ENCODE data around the gene LYL1. TPM values are rescaled to one million over a fixed set of nuclear protein-coding genes. Genes with fewer than 3 reads are reported as not detected.

The LYL1 gene
- total RNA-seq, 1 donor from 2014 or later = 6.3 TPM

DNA sequence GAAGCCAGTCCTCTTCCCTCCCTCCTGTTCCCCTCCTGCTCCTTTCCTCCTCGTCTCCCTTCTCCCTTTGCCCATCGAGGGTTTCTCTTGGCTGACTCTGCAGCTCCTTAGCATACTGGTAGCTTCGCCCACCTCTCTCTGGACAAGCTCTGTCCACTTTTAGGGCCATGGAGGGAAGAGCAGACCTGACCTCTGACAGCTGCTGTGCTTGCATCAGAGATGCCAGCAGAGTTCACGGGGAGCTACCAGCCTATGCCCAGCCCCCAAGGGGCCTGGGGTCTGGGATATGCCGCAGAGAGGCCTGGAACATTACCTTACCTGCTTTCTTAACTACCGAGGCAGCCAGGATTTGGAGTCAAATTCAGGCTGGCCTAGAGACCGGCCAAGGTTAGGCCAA, 19.7 kb downstream of the LYL1 start:
- peaks cover 24% of the 10 kb centered on the region for H3K36me3 ChIP-seq
- no peaks in the 10 kb centered on the region for H3K9me3 ChIP-seq (replicated peaks)
- no peak for DNase-seq
- H3K4me3 ChIP-seq = no peak overlapping the region
- intact Hi-C loops (cut with micrococcal nuclease) = no loop called here
- TF ChIP-seq CTCF (IDR thresholded peaks at IDR 0.05; ENCODE audit: borderline replicate concordance) = no peak
- H3K27me3 ChIP-seq (ENCODE audit: low read depth) = no peaks in the 10 kb centered on the region
- H3K27ac ChIP-seq (replicated peaks) = peak overlapping the region; percentile 66
- peaks cover 74% of the 10 kb centered on the region for H3K4me1 ChIP-seq

DNA sequence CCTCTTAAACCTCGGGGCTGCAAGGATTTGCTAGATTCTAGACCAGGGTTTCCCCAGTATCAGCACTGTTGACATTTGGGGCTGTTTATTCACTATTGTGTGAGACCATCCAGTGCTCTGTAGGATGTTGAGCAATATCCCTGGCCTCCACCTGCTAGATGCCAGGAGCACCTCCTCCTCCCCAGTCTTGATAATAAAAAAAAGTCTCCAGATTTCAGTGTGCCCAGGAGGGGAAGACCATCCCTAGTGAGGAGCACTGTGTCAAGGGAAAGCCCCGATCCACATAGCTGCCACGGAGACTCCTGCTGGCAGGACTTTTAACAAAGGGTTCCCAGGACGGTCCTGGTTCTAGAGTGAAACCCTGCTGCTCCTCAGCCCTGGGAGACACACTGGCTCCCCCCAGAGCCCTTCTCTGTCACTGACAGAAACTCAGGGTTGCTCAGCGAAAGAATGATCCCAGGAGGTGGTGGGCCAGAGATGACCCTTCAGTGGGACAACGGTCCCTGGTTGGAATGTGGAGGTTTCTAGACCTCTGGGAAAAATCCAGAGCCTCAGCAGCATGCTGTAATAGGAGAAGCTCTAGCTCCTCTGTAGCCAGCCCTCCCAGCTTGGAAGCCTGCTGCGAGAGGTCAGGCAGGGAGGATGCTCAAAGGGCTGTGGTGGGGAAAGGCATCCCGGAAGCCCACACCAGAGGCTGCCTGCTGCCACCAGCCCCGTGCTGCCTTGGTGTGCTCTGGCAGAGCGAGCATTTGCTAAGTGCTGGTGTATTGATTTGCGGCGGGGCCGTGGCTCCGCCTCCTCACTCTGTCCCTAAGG, 20.3 kb downstream of the LYL1 start:
- peak; percentile 50 for TF ChIP-seq CTCF (IDR thresholded peaks at IDR 0.05; ENCODE audit: borderline replicate concordance)
- H3K4me1 ChIP-seq = peaks cover 81% of the 10 kb centered on the region
- DNase-seq = no peak

DNA sequence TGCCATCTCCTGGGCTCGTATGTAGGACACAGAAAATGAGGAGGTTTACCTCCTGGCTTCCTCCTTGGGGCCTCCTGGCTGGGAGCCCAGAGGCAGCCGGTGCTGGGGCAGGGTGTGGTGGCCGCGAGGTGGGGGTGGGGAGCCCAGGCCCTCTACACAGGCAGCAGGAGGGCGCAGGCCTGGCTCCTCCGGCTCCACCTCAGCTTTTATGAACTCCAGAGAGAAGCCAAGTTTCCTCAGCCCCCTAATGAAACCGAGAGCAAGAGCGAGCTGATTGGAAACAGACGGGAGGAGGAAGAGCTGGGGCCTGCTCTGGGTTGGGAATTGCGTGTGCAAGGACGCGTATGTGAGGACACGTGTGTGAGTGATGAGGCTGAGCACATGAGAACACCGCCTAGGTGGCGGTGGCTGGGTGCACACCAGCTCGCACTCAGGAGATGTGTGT, 23.1 kb downstream of the LYL1 start:
- no peaks in the 10 kb centered on the region for H3K27me3 ChIP-seq (ENCODE audit: low read depth)
- no peak for DNase-seq
- intact Hi-C loops (cut with micrococcal nuclease) = no loop called here
- TF ChIP-seq CTCF (IDR thresholded peaks at IDR 0.05; ENCODE audit: borderline replicate concordance) = no peak
- H3K27ac ChIP-seq (replicated peaks) = peak overlapping the region; percentile 86
- H3K4me3 ChIP-seq = peak overlapping the region; percentile 14
- H3K36me3 ChIP-seq = peaks cover 28% of the 10 kb centered on the region
- no peaks in the 10 kb centered on the region for H3K9me3 ChIP-seq (replicated peaks)
- H3K4me1 ChIP-seq = peaks cover 80% of the 10 kb centered on the region

More for the DNA sequence above, 20.3 kb downstream of the LYL1 start:
- peak overlapping the region; percentile 66 for H3K27ac ChIP-seq (replicated peaks)
- H3K27me3 ChIP-seq (ENCODE audit: low read depth) = no peaks in the 10 kb centered on the region
- H3K9me3 ChIP-seq (replicated peaks) = no peaks in the 10 kb centered on the region
- intact Hi-C loops (cut with micrococcal nuclease) = no loop called here
- no peak overlapping the region for H3K4me3 ChIP-seq
- H3K36me3 ChIP-seq = peaks cover 20% of the 10 kb centered on the region

DNA sequence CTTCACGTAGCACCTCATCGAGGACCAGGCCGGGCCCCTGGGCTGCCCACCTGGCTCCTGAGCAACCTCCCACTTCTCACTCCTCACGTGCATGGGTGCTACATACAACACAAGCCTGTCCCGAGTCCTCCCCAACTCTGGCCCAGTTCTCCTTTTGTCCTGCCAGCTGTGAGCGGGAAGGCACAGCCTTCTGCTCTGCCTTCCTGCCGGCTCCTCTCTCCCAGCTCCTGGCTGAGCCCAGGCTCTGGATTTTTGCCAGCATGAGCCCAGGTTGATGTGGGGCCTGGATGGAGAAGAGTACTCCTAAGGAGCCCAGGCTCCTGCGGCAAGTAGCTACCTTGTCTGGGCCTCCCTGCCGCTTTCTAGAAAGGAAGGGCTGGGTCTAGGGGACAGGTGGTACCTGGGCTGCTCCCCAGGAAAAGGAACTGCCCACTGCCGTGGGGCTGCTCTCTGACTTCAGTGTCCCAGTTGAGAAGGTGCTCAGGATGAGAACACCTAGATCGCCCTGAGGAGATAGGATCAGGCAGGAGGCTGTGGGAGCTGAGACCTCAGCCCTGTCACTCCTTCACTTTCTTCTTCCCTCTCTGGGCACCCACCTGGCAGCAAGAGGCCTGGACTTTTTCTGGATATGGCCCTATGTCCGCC, 23.6 kb downstream of the LYL1 start:
- peak overlapping the region; percentile 86 for H3K27ac ChIP-seq (replicated peaks)
- no peaks in the 10 kb centered on the region for H3K9me3 ChIP-seq (replicated peaks)
- no peaks in the 10 kb centered on the region for H3K27me3 ChIP-seq (ENCODE audit: low read depth)
- peaks cover 31% of the 10 kb centered on the region for H3K36me3 ChIP-seq
- no peak for TF ChIP-seq CTCF (IDR thresholded peaks at IDR 0.05; ENCODE audit: borderline replicate concordance)
- peaks cover 74% of the 10 kb centered on the region for H3K4me1 ChIP-seq
- H3K4me3 ChIP-seq = peak overlapping the region; percentile 14
- intact Hi-C loops (cut with micrococcal nuclease) = no loop called here
- no peak for DNase-seq

DNA sequence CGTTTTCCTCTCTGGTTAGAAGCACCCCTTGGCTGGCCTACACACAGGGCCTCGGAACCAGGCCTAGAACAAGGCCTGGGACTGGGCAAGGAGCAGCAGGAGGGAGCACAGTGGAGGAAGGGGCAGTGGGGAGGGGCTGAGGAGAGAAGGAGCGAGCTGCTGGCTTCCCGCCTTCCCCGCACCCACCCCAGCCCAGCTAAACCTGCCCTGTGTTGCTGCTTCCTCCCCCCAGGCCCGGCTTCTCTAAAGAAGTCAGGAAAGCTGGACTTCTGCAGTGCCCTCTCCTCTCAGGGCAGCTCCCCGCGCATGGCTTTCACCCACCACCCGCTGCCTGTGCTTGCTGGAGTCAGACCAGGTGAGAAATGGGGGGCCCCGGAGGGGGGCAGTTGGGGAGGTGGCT, 24.3 kb downstream of the LYL1 start:
- no peak for DNase-seq
- intact Hi-C loops (cut with micrococcal nuclease) = no loop called here
- Histone ChIP-seq H3K4me3 (no peak overlapping the region), H3K36me3 (peaks cover 31% of the 10 kb centered on the region), H3K27me3 (ENCODE audit: low read depth) (no peaks in the 10 kb centered on the region), H3K27ac (replicated peaks) (peak overlapping the region; percentile 86), H3K9me3 (replicated peaks) (no peaks in the 10 kb centered on the region), H3K4me1 (peaks cover 73% of the 10 kb centered on the region)
- TF ChIP-seq CTCF (IDR thresholded peaks at IDR 0.05; ENCODE audit: borderline replicate concordance) = no peak
